SKM-1 (cell line): ENCODE measurements around the gene CARD11.

ENCODE experiments used
- DNase-seq: peaks from one replicate; lab custom pipeline; 2025; ENCODE audit not compliant: unreplicated experiment; lab: John Stamatoyannopoulos, UW

Gene CARD11

GRCh38 chr7:2984091-2984490 lies 59.6 kb downstream of the CARD11 start:
- no peak for DNase-seq

- DNase-seq, result no peak
Measured at GRCh38 chr7:2983586-2983985, 60.1 kb downstream of the CARD11 start.

GRCh38 chr7:2982831-2983230 lies 60.8 kb downstream of the CARD11 start:
- DNase-seq, result no peak

- no peak for DNase-seq
Measured at GRCh38 chr7:2982401-2982800, 61.3 kb downstream of the CARD11 start.

- DNase-seq, result no peak
Measured at GRCh38 chr7:2981103-2981480, 62.6 kb downstream of the CARD11 start.

- no peak for DNase-seq
Measured at GRCh38 chr7:2980401-2981102, 63.1 kb downstream of the CARD11 start.

GRCh38 chr7:2979951-2980350 lies 63.7 kb downstream of the CARD11 start:
- no peak for DNase-seq

GRCh38 chr7:2979201-2979631 lies 64.5 kb downstream of the CARD11 start:
- DNase-seq, result no peak

GRCh38 chr7:2978408-2978807 lies 65.3 kb downstream of the CARD11 start:
- no peak for DNase-seq

- no peak for DNase-seq
Measured at GRCh38 chr7:2975821-2976371, 67.8 kb downstream of the CARD11 start.

GRCh38 chr7:2974093-2974819 lies 69.4 kb downstream of the CARD11 start:
- no peak for DNase-seq

GRCh38 chr7:2972835-2973161 lies 70.9 kb downstream of the CARD11 start:
- no peak for DNase-seq

GRCh38 chr7:2971914-2972834 lies 71.5 kb downstream of the CARD11 start:
- DNase-seq, result peak; percentile 22

GRCh38 chr7:2970861-2971260 lies 72.8 kb downstream of the CARD11 start:
- DNase-seq, result no peak

GRCh38 chr7:2970307-2970664 lies 73.4 kb downstream of the CARD11 start:
- no peak for DNase-seq

GRCh38 chr7:2969398-2970306 lies 74.0 kb downstream of the CARD11 start:
- DNase-seq, result no peak

- DNase-seq, result no peak
Measured at GRCh38 chr7:2968616-2969397, 74.9 kb downstream of the CARD11 start.

- no peak for DNase-seq
Measured at GRCh38 chr7:2968176-2968575, 75.5 kb downstream of the CARD11 start.

GRCh38 chr7:2967705-2968104 lies 76.0 kb downstream of the CARD11 start:
- DNase-seq, result no peak

GRCh38 chr7:2967253-2967652 lies 76.4 kb downstream of the CARD11 start:
- DNase-seq, result no peak
